Loucy (cell line): ENCODE data around the gene TSFM.

Source experiments
- CTCF ChIP-seq: fragments of 200-600 bp; sonication (generic); conservative IDR thresholded peaks from 2 replicates; pipeline ENCODE4 v1.5.1; 2014; ENCODE audit warnings: mild to moderate bottlenecking, antibody characterized with exemption, low read length
- EZH2phosphoT487 ChIP-seq: fragments of 200-600 bp; IDR thresholded peaks from 2 replicates; pipeline ENCODE4 v1.6.1; 2018; ENCODE audit warnings: antibody characterized with exemption, mild to moderate bottlenecking, moderate library complexity, borderline replicate concordance

GRCh38 chr12:57745485-57745881 is 37.1 kb upstream of the TSFM start:
- TF ChIP-seq CTCF (no peak), EZH2phosphoT487 (no peak)
